DLD1 (cell line): ENCODE data around the gene CCNDBP1.
"Not testable (repeated sequence)": the region's sequence is repeated elsewhere in the genome, so short reads cannot be mapped to it uniquely, and the experiment has no call there.

Source experiments
- in situ Hi-C: cut with HindIII; loops from 2 replicates; pipeline ENCODE4 v1.10.0; 2017; ENCODE audit warnings: low sequenced_read_pairs

The CCNDBP1 gene

GRCh38 chr15:43190178-43190577 lies 5.0 kb downstream of the CCNDBP1 start:
- in situ Hi-C loops, result no loop called here

- in situ Hi-C loops, result no loop called here
Measured at GRCh38 chr15:43193710-43194109, 8.5 kb downstream of the CCNDBP1 start.

GRCh38 chr15:43194795-43195194 lies 9.6 kb downstream of the CCNDBP1 start:
- in situ Hi-C loops, result no loop called here

GRCh38 chr15:43196760-43197548 lies 11.8 kb downstream of the CCNDBP1 start:
- in situ Hi-C loops, result no loop called here

GRCh38 chr15:43197773-43198172 lies 12.6 kb downstream of the CCNDBP1 start:
- in situ Hi-C loops, result not testable (repeated sequence)

GRCh38 chr15:43198556-43198955 lies 13.4 kb downstream of the CCNDBP1 start:
- in situ Hi-C loops, result not testable (repeated sequence)

GRCh38 chr15:43198992-43199391 lies 13.8 kb downstream of the CCNDBP1 start:
- in situ Hi-C loops, result no loop called here

GRCh38 chr15:43199945-43200488 lies 14.8 kb downstream of the CCNDBP1 start:
- in situ Hi-C loops, result loop anchor here (10.0 kb wide), 1 partner anchor 485 kb away; no protein-coding TSS in a partner anchor

- in situ Hi-C loops, result loop anchor here (10.0 kb wide), 1 partner anchor 489 kb away; no protein-coding TSS in a partner anchor
Measured at GRCh38 chr15:43204016-43204901, 19.1 kb downstream of the CCNDBP1 start.

- in situ Hi-C loops, result loop anchor here (5.0 to 10.0 kb wide), 2 partner anchors 96 to 491 kb away; partner anchors contain the start of gene TGM7
Measured at GRCh38 chr15:43206054-43206453, 20.9 kb downstream of the CCNDBP1 start.

GRCh38 chr15:43207024-43207423 lies 21.8 kb downstream of the CCNDBP1 start:
- in situ Hi-C loops, result loop anchor here (5.0 to 10.0 kb wide), 2 partner anchors 95 to 492 kb away; partner anchors contain the start of gene TGM7

GRCh38 chr15:43208052-43209002 lies 23.1 kb downstream of the CCNDBP1 start:
- in situ Hi-C loops, result loop anchor here (5.0 to 10.0 kb wide), 2 partner anchors 94 to 494 kb away; partner anchors contain the start of gene TGM7

GRCh38 chr15:43209059-43209824 lies 24.0 kb downstream of the CCNDBP1 start:
- in situ Hi-C loops, result loop anchor here (5.0 to 10.0 kb wide), 2 partner anchors 93 to 494 kb away; partner anchors contain the start of gene TGM7

- in situ Hi-C loops, result no loop called here
Measured at GRCh38 chr15:43210172-43210745, 25.1 kb downstream of the CCNDBP1 start.

GRCh38 chr15:43210807-43211206 lies 25.6 kb downstream of the CCNDBP1 start:
- in situ Hi-C loops, result no loop called here

- in situ Hi-C loops, result no loop called here
Measured at GRCh38 chr15:43211224-43211735, 26.1 kb downstream of the CCNDBP1 start.

GRCh38 chr15:43212299-43212698 lies 27.1 kb downstream of the CCNDBP1 start:
- in situ Hi-C loops, result no loop called here

- in situ Hi-C loops, result no loop called here
Measured at GRCh38 chr15:43212951-43213350, 27.7 kb downstream of the CCNDBP1 start.

- in situ Hi-C loops, result no loop called here
Measured at GRCh38 chr15:43213466-43213865, 28.3 kb downstream of the CCNDBP1 start.
